Astrocyte of the cerebellum (primary cell): Measurements from ENCODE around the gene SH3BP4.

Experiments
- DNase-seq: peaks from one replicate; pipeline ENCODE4 v3.0.0-alpha.2; 2011; ENCODE audit warnings: low read depth
- H3K4me3 ChIP-seq: 2 replicates; pipeline ENCODE4 v1.5.1; 2011; ENCODE audit warnings: mild to moderate bottlenecking, low read depth, low read length, moderate library complexity
- CTCF ChIP-seq: IDR thresholded peaks from 2 replicates; pipeline ENCODE4 v1.5.1; 2012; ENCODE audit warnings: low read length, low read depth, moderate library complexity, mild to moderate bottlenecking; ENCODE audit errors: missing control alignments
- in situ Hi-C: cut with HindIII; loops from 2 replicates; pipeline ENCODE4 v1.10.0; 2017; ENCODE audit warnings: low sequenced_read_pairs

Gene SH3BP4

GRCh38 chr2:235025800-235026536 lies 74.2 kb downstream of the SH3BP4 start:
- no peak for TF ChIP-seq CTCF
- H3K4me3 ChIP-seq, result no peak overlapping the region
- in situ Hi-C loops, result no loop called here
- DNase-seq, result peak; percentile 78

GRCh38 chr2:235026649-235027557 lies 75.1 kb downstream of the SH3BP4 start:
- TF ChIP-seq CTCF, result no peak
- in situ Hi-C loops, result no loop called here
- DNase-seq, result no peak
- H3K4me3 ChIP-seq, result no peak overlapping the region

- no peak overlapping the region for H3K4me3 ChIP-seq
- in situ Hi-C loops, result no loop called here
- TF ChIP-seq CTCF, result no peak
- DNase-seq, result no peak
These were observed 75.9 kb downstream of the SH3BP4 start for GRCh38 chr2:235027558-235028214.

GRCh38 chr2:235028646-235029045 lies 76.8 kb downstream of the SH3BP4 start:
- no peak for TF ChIP-seq CTCF
- in situ Hi-C loops, result no loop called here
- no peak for DNase-seq
- H3K4me3 ChIP-seq, result no peak overlapping the region

GRCh38 chr2:235029054-235029453 lies 77.2 kb downstream of the SH3BP4 start:
- in situ Hi-C loops, result no loop called here
- no peak overlapping the region for H3K4me3 ChIP-seq
- DNase-seq, result no peak
- TF ChIP-seq CTCF, result no peak

GRCh38 chr2:235030126-235030525 lies 78.3 kb downstream of the SH3BP4 start:
- DNase-seq, result no peak
- in situ Hi-C loops, result no loop called here
- no peak for TF ChIP-seq CTCF

More at GRCh38 chr2:235030126-235030525, 78.3 kb downstream of the SH3BP4 start:
- no peak overlapping the region for H3K4me3 ChIP-seq
